ENCODE results near the gene GGT6.
"Not testable (repeated sequence)": the region's sequence is repeated elsewhere in the genome, so short reads cannot be mapped to it uniquely, and the experiment has no call there.

GGT6 gene

DNA sequence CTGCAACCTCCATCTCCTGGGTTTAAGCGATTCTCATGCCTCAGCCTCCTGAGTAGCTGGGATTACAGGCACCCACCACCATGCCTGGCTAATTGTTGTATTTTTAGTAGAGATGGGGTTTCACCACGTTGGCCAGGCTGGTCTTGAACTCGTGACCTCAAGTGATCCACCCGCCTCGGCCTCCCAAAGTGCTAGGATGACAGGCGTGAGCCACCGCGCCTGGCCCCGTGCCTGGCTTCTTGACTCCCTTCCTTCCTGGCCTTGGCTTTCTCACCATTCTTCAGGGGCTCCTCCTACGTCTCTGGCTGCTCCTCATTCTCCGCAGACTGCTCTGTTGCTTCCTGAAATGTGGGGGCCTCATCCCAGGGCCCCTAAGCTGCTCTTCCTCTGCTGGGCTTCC, 29.7 kb upstream of the GGT6 start:
- H3K36me3 ChIP-seq (ENCODE audit: insufficient read depth, low read length); H3K9me3 ChIP-seq (ENCODE audit: low read length); H3K4me3 ChIP-seq (ENCODE audit: low read depth in 1 of 2, low read length in 2 of 2); H3K9ac ChIP-seq (ENCODE audit: low read length); H3K4me1 ChIP-seq (ENCODE audit: insufficient read depth, low read length); H3K27ac ChIP-seq (ENCODE audit: low read depth, low read length); H3K27me3 ChIP-seq (ENCODE audit: control insufficient read depth in 1 of 2, insufficient read depth in 2 of 2, low read length in 2 of 2): not testable (repeated sequence)

DNA sequence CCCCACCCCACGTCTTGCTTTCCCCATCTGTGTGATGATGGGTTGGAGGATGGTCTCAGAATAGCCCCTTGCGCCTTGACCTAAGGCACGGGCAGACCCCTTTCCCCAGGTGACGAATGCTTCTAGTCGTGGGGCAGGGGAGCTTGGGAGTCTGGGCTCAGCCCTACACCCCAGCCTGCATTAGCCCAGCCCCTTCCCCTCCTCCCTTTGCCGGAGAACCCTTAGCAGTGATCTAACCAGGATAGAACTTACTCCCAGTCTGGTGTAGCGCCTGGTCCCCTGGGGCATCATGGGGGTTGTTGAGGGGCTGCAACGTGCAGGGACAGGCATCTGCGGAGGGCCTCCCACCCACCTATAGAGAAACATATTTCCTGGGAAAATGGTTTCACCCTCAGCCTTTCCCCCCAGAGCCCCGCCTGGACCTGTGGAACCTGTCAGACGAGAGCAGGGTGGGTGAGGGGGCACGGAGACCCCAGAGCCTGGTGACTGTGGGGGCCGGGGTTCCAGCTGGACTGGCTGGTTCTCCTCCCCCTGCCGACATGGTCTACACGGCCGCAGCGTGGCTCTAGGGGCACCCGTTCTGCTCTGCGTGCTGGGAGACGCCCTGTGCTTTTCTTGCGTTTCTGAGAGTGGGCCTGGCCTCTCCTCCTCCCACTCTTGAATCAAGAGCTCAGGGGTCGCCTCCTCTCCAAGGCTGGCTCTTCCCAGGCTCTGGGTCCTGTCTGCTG, 28.7 kb upstream of the GGT6 start:
- H3K27me3 ChIP-seq (ENCODE audit: control insufficient read depth in 1 of 2, insufficient read depth in 2 of 2, low read length in 2 of 2): peaks cover 8 to 17% of the 10 kb centered on the region in 2 donors
- H3K9ac ChIP-seq (ENCODE audit: low read length): no peak overlapping the region
- no peak overlapping the region for H3K27ac ChIP-seq (ENCODE audit: low read depth, low read length)
- H3K4me1 ChIP-seq (ENCODE audit: insufficient read depth, low read length): no peaks in the 10 kb centered on the region
- H3K9me3 ChIP-seq (ENCODE audit: low read length): no peaks in the 10 kb centered on the region
- no peak overlapping the region for H3K4me3 ChIP-seq (ENCODE audit: low read depth in 1 of 2, low read length in 2 of 2)
- no peaks in the 10 kb centered on the region for H3K36me3 ChIP-seq (ENCODE audit: insufficient read depth, low read length)

DNA sequence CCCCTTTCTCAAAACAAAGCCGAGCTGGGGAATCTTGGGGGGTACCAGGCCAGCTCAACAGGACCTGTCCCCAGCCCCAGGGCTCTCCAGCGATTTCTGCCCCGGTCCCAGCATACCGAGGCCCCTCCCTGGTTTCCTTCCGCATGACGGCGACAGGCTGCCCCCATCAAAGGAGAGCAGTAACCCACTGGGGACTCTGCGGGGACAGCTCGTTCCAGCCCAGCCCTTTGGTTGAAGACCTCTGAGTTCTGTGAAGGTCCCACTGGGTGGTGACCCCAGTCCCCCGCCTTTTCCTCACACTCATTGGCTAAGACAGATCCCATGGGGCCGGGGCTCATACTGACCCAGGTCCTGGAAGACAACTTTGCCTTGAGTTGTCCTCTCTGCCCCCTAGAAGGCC, 28.0 kb upstream of the GGT6 start:
- H3K4me1 ChIP-seq (ENCODE audit: insufficient read depth, low read length): no peaks in the 10 kb centered on the region
- no peaks in the 10 kb centered on the region for H3K9me3 ChIP-seq (ENCODE audit: low read length)
- no peak overlapping the region for H3K4me3 ChIP-seq (ENCODE audit: low read depth in 1 of 2, low read length in 2 of 2)
- H3K27ac ChIP-seq (ENCODE audit: low read depth, low read length): no peak overlapping the region
- H3K27me3 ChIP-seq (ENCODE audit: control insufficient read depth in 1 of 2, insufficient read depth in 2 of 2, low read length in 2 of 2): peaks cover 11 to 24% of the 10 kb centered on the region in 2 donors
- no peaks in the 10 kb centered on the region for H3K36me3 ChIP-seq (ENCODE audit: insufficient read depth, low read length)
- no peak overlapping the region for H3K9ac ChIP-seq (ENCODE audit: low read length)

DNA sequence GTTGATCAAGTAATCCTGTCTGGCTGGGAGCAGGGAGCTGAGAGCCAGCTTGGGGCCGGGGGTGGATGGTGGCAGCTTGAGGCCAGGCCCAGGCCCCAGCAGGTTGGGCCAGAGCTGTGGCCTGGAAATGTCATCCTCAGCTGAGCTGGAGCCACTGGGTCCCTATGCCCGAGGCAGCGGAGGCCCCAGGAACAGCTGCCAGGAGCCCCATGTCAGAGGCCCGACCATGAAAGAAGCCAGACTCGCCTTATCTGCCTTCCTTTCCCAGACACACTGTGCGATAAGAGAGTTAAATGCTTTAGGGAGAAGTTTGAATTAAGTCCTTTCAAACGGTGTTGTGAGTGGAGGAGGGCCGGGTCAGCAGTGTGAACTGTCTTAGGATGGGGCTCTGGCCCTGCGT, 27.4 kb upstream of the GGT6 start:
- H3K9ac ChIP-seq (ENCODE audit: low read length): no peak overlapping the region
- H3K27me3 ChIP-seq (ENCODE audit: control insufficient read depth in 1 of 2, insufficient read depth in 2 of 2, low read length in 2 of 2): peaks cover 11 to 28% of the 10 kb centered on the region in 2 donors
- no peak overlapping the region for H3K4me3 ChIP-seq (ENCODE audit: low read depth in 1 of 2, low read length in 2 of 2)
- no peak overlapping the region for H3K27ac ChIP-seq (ENCODE audit: low read depth, low read length)
- H3K4me1 ChIP-seq (ENCODE audit: insufficient read depth, low read length): no peaks in the 10 kb centered on the region
- no peaks in the 10 kb centered on the region for H3K36me3 ChIP-seq (ENCODE audit: insufficient read depth, low read length)
- H3K9me3 ChIP-seq (ENCODE audit: low read length): no peaks in the 10 kb centered on the region

DNA sequence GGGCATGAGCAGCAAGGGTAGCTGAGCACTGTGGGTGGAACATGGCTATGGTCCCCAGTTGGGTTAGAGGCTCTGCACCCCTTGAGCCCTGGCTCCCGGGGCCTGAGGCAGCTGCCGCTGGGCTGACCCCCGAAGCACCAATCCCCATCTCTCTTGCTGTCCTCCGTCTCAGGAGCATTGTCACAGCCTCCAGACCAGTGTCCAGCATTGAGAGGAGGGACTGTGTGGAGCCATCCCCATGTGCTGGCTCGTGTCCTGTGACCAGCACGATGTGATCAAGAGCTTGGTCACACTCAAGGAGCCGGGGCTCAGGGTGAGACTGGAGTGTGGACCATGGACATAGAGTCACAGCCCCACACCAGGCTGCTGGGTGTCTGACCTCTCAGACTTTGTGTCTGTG, 26.8 kb upstream of the GGT6 start:
- Histone ChIP-seq H3K9ac (ENCODE audit: low read length) (no peak overlapping the region), H3K4me1 (ENCODE audit: insufficient read depth, low read length) (no peaks in the 10 kb centered on the region), H3K9me3 (ENCODE audit: low read length) (no peaks in the 10 kb centered on the region), H3K27ac (ENCODE audit: low read depth, low read length) (no peak overlapping the region), H3K36me3 (ENCODE audit: insufficient read depth, low read length) (no peaks in the 10 kb centered on the region), H3K27me3 (ENCODE audit: control insufficient read depth in 1 of 2, insufficient read depth in 2 of 2, low read length in 2 of 2) (peaks cover 11 to 28% of the 10 kb centered on the region in 2 donors), H3K4me3 (ENCODE audit: low read depth in 1 of 2, low read length in 2 of 2) (no peak overlapping the region)

DNA sequence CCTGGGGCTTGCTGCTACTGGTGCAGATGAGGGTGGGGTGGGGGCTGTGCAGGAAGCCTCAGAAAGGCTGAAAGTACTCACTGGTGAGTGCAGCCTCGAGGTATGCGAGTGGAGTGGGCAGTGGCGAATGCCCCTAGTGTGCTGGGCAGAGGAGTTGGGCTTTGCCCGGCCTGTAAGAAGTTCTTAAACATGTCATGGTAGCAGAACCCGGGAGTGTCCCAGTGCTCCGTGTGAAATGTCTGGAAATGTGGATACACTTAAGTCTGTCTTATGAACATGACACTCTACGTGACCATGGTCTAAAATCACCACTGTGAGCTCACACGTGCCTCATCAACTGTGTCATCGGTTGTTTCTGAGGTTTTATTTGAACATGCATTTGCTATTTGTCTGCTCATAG, 25.7 kb upstream of the GGT6 start:
- Histone ChIP-seq H3K36me3 (ENCODE audit: insufficient read depth, low read length) (no peaks in the 10 kb centered on the region), H3K9me3 (ENCODE audit: low read length) (no peaks in the 10 kb centered on the region), H3K4me1 (ENCODE audit: insufficient read depth, low read length) (no peaks in the 10 kb centered on the region), H3K4me3 (ENCODE audit: low read depth in 1 of 2, low read length in 2 of 2) (no peak overlapping the region), H3K27ac (ENCODE audit: low read depth, low read length) (no peak overlapping the region), H3K27me3 (ENCODE audit: control insufficient read depth in 1 of 2, insufficient read depth in 2 of 2, low read length in 2 of 2) (peaks cover 11 to 28% of the 10 kb centered on the region in 2 donors), H3K9ac (ENCODE audit: low read length) (no peak overlapping the region)

DNA sequence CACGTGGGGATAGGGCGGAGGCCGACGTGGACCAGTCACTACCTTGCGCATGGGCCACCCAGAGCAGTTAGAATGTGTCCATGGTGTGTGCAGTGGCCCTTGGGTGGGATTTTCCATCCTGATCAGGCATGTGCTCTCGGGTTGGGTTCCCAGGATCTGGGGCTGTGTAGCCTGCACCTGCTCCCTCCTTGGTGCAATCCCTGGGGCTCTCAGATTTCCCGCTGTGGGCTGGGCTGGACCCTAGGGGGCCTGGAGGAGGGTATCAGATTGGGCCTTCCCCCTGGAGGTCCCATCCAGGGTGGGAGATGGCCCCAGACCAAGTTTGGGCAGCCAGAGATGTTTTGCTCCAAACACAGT, 25.2 kb upstream of the GGT6 start:
- H3K27me3 ChIP-seq (ENCODE audit: control insufficient read depth in 1 of 2, insufficient read depth in 2 of 2, low read length in 2 of 2): peaks cover 11 to 28% of the 10 kb centered on the region in 2 donors
- no peak overlapping the region for H3K9ac ChIP-seq (ENCODE audit: low read length)
- H3K36me3 ChIP-seq (ENCODE audit: insufficient read depth, low read length): no peaks in the 10 kb centered on the region
- no peak overlapping the region for H3K4me3 ChIP-seq (ENCODE audit: low read depth in 1 of 2, low read length in 2 of 2)
- no peaks in the 10 kb centered on the region for H3K9me3 ChIP-seq (ENCODE audit: low read length)
- no peak overlapping the region for H3K27ac ChIP-seq (ENCODE audit: low read depth, low read length)
- no peaks in the 10 kb centered on the region for H3K4me1 ChIP-seq (ENCODE audit: insufficient read depth, low read length)

DNA sequence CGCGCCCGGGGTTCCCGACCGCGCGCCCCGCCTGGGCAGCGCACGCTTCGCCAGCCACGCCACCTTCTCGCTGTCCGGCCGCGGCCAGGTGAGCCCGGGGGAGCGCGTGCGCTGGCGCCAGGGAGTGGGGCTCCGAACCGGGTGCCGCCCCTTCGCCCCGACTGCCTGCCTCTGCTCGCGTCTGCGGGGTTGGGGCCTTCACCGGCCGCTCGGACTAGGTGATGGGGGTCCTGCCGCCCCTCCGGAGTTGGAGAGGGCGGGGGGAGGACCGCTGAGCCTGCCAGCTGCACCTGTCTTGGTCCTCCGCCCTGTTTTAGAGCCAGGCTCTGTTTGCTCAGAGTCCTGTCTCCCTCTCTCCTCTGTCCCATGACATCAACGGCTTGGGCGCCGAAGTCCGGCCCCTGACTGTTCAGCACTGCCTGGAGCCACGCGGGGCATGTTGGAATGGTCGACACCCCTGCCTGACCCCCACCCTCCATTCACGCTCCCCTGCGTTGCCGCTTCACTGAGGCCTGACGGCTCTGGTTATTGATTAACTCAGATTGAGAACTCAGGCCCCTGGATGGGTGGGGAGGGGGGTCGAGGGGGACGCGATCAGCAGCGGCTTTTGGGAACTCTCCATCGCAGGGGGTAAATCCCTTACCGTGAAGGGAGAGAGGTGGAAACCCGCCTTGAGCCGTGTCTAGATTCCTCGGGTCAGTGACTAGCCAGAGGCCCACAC, 24.7 kb upstream of the GGT6 start:
- H3K4me3 ChIP-seq (ENCODE audit: low read depth in 1 of 2, low read length in 2 of 2): peak overlapping the region in 1 of 2 donors; percentile 38
- no peaks in the 10 kb centered on the region for H3K4me1 ChIP-seq (ENCODE audit: insufficient read depth, low read length)
- no peaks in the 10 kb centered on the region for H3K9me3 ChIP-seq (ENCODE audit: low read length)
- H3K9ac ChIP-seq (ENCODE audit: low read length): no peak overlapping the region
- H3K36me3 ChIP-seq (ENCODE audit: insufficient read depth, low read length): no peaks in the 10 kb centered on the region
- H3K27ac ChIP-seq (ENCODE audit: low read depth, low read length): no peak overlapping the region
- peaks cover 11 to 28% of the 10 kb centered on the region in 2 donors for H3K27me3 ChIP-seq (ENCODE audit: control insufficient read depth in 1 of 2, insufficient read depth in 2 of 2, low read length in 2 of 2)

DNA sequence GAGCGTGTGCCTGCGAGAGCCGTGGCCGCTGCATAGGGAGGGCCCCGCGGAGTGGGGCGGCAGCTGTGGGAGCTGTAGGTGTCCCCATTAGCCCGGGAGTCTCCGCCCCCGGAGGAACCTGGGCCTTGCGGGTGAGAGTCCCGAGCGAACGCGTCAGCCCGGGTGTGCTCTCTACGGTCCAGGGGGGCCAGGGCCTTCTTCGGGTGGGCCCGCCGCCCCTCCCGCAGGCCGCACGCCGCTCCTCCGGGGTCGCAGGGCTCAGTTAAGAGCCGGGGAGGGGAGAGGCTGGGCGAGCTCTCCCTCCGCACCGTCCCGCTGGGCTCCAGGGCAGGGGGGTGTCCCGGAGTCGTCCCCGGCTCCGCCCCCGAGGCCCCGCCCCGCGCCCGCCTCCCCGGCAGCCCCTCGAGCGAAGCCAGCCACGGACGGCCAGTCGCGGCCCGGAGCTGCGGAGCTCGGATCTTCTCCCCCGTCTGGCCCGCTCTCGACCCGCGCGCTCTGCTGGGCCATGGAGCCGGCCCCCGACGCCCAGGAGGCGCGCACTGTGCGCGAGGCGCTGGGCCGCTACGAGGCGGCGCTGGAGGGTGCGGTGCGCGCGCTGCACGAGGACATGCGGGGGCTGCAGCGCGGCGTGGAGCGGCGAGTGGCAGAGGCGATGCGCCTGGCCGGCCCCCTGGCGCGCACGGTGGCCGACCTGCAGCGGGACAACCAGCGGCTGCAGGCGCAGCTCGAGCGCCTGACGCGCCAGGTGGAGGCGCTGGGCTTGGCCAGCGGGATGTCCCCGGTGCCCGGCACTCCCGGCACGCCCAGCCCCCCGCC, 23.9 kb upstream of the GGT6 start, which contains the start of gene SMTNL2:
Gene SMTNL2 (plus strand): TSS at position 429 of the 816 bp plus-strand sequence. CDS start 77 bp downstream, at position 506.
- peak within 1 kb of the TSS; percentile 19 to 38 for H3K4me3 ChIP-seq (ENCODE audit: low read depth in 1 of 2, low read length in 2 of 2)
- peaks cover 11 to 28% of the 10 kb centered on the region in 2 donors for H3K27me3 ChIP-seq (ENCODE audit: control insufficient read depth in 1 of 2, insufficient read depth in 2 of 2, low read length in 2 of 2)
- no peaks in the 10 kb centered on the region for H3K36me3 ChIP-seq (ENCODE audit: insufficient read depth, low read length)
- no peak within 1 kb of the TSS for H3K9ac ChIP-seq (ENCODE audit: low read length)
- no peaks in the 10 kb centered on the region for H3K4me1 ChIP-seq (ENCODE audit: insufficient read depth, low read length)
- no peaks in the 10 kb centered on the region for H3K9me3 ChIP-seq (ENCODE audit: low read length)
- H3K27ac ChIP-seq (ENCODE audit: low read depth, low read length): no peak within 1 kb of the TSS

DNA sequence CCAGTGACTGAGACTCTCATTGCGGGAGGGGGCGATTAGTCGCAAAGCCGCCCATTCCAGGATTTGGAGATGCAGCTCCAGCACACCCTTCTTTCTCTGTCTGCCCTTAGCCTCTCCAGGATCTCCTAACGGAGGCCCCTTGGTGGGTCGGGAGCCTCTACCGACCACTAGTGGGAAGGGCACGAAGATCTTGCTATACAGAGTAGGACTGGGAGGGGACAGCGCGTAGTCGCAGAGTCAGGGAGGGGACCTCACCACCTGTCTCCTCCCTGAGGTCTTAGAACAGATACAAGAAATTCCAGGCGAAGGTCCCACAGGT, 23.4 kb upstream of the GGT6 start:
- H3K27ac ChIP-seq (ENCODE audit: low read depth, low read length): no peak overlapping the region
- no peaks in the 10 kb centered on the region for H3K36me3 ChIP-seq (ENCODE audit: insufficient read depth, low read length)
- peaks cover 11 to 28% of the 10 kb centered on the region in 2 donors for H3K27me3 ChIP-seq (ENCODE audit: control insufficient read depth in 1 of 2, insufficient read depth in 2 of 2, low read length in 2 of 2)
- H3K9me3 ChIP-seq (ENCODE audit: low read length): no peaks in the 10 kb centered on the region
- no peak overlapping the region for H3K9ac ChIP-seq (ENCODE audit: low read length)
- H3K4me1 ChIP-seq (ENCODE audit: insufficient read depth, low read length): no peaks in the 10 kb centered on the region
- H3K4me3 ChIP-seq (ENCODE audit: low read depth in 1 of 2, low read length in 2 of 2): peak overlapping the region; percentile 19 to 38

DNA sequence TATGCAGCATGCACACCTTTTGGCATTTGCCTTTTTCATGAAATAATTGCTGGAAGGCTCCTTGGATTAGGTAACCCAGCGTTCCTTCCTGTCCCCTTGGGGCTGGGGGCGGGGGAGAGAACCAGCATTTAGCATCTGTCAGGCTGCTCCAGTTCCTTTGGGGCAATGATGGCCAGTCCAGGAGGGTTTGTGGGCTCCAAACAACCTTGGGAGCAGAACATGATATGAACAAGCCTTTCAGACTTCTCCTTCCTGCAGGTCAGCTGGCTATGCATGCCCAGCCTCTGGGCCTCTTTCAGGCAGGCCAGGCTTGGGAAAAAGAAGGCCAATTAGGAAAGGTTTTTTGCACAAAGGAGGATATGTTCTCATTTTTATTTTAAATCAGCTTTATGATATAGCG, 22.8 kb upstream of the GGT6 start:
- H3K27ac ChIP-seq (ENCODE audit: low read depth, low read length): no peak overlapping the region
- H3K4me3 ChIP-seq (ENCODE audit: low read depth in 1 of 2, low read length in 2 of 2): no peak overlapping the region
- H3K27me3 ChIP-seq (ENCODE audit: control insufficient read depth in 1 of 2, insufficient read depth in 2 of 2, low read length in 2 of 2): peaks cover 11 to 28% of the 10 kb centered on the region in 2 donors
- no peaks in the 10 kb centered on the region for H3K36me3 ChIP-seq (ENCODE audit: insufficient read depth, low read length)
- no peaks in the 10 kb centered on the region for H3K4me1 ChIP-seq (ENCODE audit: insufficient read depth, low read length)
- no peaks in the 10 kb centered on the region for H3K9me3 ChIP-seq (ENCODE audit: low read length)
- no peak overlapping the region for H3K9ac ChIP-seq (ENCODE audit: low read length)
